ENCODE measurements around the gene SPAG16.

Gene SPAG16

DNA sequence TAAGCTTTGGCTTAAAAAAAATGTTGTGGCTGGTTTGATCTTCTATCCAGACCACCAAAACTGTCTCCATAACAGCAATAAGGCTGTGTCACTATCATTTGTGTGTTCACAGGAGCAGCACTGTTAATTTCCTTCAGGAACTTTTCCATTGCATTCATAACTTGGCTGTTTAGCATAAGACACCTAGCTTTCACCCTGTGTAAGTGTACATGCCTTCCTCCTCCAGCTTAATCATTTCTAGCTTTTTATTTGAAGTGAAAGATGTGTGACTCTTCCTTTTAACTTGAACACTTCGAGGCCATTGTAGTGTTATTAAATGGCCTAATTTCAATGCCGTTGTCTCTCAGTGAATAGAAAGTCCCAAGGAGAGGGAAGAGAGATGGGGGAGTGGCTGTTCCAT lies 773.7 kb downstream of the SPAG16 start:
- TF ChIP-seq SIN3A (IDR thresholded peaks at IDR 0.05; ENCODE audit: borderline replicate concordance, insufficient read depth, low read length) = no peak
- no peak for TF ChIP-seq TAF1 (IDR thresholded peaks at IDR 0.05; ENCODE audit: borderline replicate concordance, insufficient read depth, low read length)
- TF ChIP-seq POLR2AphosphoS5 (IDR thresholded peaks at IDR 0.05; ENCODE audit: low read depth, low read length) = no peak
- no peak for TF ChIP-seq FOXP2 (optimal IDR thresholded peaks at IDR 0.05; ENCODE audit: borderline replicate concordance, extremely low read depth, extremely low read length, insufficient read depth)
- TF ChIP-seq, protein P1, sequence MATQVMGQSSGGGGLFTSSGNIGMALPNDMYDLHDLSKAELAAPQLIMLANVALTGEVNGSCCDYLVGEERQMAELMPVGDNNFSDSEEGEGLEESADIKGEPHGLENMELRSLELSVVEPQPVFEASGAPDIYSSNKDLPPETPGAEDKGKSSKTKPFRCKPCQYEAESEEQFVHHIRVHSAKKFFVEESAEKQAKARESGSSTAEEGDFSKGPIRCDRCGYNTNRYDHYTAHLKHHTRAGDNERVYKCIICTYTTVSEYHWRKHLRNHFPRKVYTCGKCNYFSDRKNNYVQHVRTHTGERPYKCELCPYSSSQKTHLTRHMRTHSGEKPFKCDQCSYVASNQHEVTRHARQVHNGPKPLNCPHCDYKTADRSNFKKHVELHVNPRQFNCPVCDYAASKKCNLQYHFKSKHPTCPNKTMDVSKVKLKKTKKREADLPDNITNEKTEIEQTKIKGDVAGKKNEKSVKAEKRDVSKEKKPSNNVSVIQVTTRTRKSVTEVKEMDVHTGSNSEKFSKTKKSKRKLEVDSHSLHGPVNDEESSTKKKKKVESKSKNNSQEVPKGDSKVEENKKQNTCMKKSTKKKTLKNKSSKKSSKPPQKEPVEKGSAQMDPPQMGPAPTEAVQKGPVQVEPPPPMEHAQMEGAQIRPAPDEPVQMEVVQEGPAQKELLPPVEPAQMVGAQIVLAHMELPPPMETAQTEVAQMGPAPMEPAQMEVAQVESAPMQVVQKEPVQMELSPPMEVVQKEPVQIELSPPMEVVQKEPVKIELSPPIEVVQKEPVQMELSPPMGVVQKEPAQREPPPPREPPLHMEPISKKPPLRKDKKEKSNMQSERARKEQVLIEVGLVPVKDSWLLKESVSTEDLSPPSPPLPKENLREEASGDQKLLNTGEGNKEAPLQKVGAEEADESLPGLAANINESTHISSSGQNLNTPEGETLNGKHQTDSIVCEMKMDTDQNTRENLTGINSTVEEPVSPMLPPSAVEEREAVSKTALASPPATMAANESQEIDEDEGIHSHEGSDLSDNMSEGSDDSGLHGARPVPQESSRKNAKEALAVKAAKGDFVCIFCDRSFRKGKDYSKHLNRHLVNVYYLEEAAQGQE (IDR thresholded peaks at IDR 0.05; ENCODE audit: insufficient read depth in 1 of 2, low read depth in 2 of 2, low read length in 2 of 2) = no peak

DNA sequence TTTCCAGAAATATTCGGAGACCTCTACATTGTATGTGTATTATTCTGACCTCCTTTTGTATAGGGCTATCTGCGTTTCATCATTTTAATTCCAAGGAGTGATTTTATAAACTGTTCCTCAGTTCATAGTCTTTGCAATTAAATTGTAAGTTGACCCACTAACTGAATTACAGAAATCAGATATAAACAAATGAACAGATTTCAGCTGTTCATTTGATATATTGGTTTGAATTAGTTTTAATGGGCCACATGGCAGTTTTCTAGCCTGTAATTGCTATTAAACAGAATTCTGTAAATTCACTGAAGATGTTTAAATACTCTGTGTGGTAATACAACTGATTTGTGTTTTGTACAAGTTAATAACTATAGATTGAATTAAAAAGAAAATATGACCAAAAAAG lies 780.2 kb downstream of the SPAG16 start:
- no peak for TF ChIP-seq POLR2AphosphoS5 (IDR thresholded peaks at IDR 0.05; ENCODE audit: low read depth, low read length)
- no peak for TF ChIP-seq SIN3A (IDR thresholded peaks at IDR 0.05; ENCODE audit: borderline replicate concordance, insufficient read depth, low read length)
- TF ChIP-seq FOXP2 (optimal IDR thresholded peaks at IDR 0.05; ENCODE audit: borderline replicate concordance, extremely low read depth, extremely low read length, insufficient read depth) = no peak
- TF ChIP-seq, protein P1 (IDR thresholded peaks at IDR 0.05; ENCODE audit: insufficient read depth in 1 of 2, low read depth in 2 of 2, low read length in 2 of 2) = no peak
- TF ChIP-seq TAF1 (IDR thresholded peaks at IDR 0.05; ENCODE audit: borderline replicate concordance, insufficient read depth, low read length) = no peak

DNA sequence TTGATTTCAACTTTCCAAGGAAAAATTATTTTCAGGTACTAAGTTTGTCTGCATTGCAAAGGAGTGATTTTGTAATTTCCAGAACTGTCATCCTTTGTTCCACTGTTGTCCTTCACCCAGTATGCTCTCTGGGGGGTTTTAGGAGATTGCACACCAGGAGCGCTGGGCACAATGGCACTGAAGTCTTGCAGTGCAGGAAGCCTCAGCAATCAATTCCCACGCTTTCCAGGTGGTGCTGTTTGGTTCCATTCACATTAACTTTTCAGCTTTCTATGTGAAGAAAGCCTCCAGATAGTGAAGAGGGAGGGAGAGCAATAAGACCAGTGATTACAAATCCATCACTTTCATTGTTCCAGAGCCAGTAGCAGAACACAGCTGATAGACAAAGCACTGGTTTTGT lies 782.6 kb downstream of the SPAG16 start:
- no peak for TF ChIP-seq POLR2AphosphoS5 (IDR thresholded peaks at IDR 0.05; ENCODE audit: low read depth, low read length)
- TF ChIP-seq FOXP2 (optimal IDR thresholded peaks at IDR 0.05; ENCODE audit: borderline replicate concordance, extremely low read depth, extremely low read length, insufficient read depth) = no peak
- TF ChIP-seq SIN3A (IDR thresholded peaks at IDR 0.05; ENCODE audit: borderline replicate concordance, insufficient read depth, low read length) = no peak
- TF ChIP-seq TAF1 (IDR thresholded peaks at IDR 0.05; ENCODE audit: borderline replicate concordance, insufficient read depth, low read length) = no peak

DNA sequence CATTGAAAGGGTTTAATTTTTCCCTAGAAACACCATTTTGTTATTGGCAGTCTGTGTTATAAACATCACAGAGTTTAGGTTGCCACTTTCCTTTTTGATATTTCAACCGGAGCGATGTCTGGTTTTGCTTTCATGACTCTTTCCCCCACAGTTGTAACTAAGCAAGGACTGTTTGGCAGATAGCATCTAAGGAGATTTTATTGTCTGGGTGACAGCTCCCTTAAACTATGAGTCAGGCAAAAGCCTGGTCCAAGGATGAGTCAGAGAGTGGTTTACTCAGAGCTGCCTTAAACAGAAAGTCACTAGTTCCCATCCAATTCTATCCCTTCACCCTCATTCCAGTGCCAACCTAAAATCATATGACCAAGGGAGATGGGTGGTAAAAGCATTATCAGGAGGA lies 785.0 kb downstream of the SPAG16 start:
- TF ChIP-seq TAF1 (IDR thresholded peaks at IDR 0.05; ENCODE audit: borderline replicate concordance, insufficient read depth, low read length) = no peak
- TF ChIP-seq FOXP2 (optimal IDR thresholded peaks at IDR 0.05; ENCODE audit: borderline replicate concordance, extremely low read depth, extremely low read length, insufficient read depth) = no peak
- TF ChIP-seq, protein P1 (IDR thresholded peaks at IDR 0.05; ENCODE audit: insufficient read depth in 1 of 2, low read depth in 2 of 2, low read length in 2 of 2) = no peak
- no peak for TF ChIP-seq POLR2AphosphoS5 (IDR thresholded peaks at IDR 0.05; ENCODE audit: low read depth, low read length)
- no peak for TF ChIP-seq SIN3A (IDR thresholded peaks at IDR 0.05; ENCODE audit: borderline replicate concordance, insufficient read depth, low read length)

DNA sequence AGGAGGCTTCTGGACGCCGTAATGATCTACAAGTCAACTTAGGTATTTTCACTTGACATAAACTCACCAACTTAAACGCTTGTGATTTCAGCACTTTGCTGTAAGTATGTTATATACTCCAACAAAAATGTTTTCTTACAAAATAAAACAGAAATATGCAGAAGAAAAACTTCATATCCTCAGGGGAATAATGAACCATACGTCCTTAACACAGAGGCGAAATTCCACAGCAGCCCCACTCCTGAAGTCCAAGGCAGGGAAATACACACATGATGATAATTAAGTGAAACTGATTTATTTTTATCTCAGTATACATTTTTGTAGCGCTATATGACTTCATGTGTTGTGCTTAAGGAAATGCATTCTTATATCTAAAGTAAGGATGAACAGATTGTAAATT lies 791.2 kb downstream of the SPAG16 start:
- no peak for TF ChIP-seq FOXP2 (optimal IDR thresholded peaks at IDR 0.05; ENCODE audit: borderline replicate concordance, extremely low read depth, extremely low read length, insufficient read depth)
- TF ChIP-seq POLR2AphosphoS5 (IDR thresholded peaks at IDR 0.05; ENCODE audit: low read depth, low read length) = no peak
- TF ChIP-seq TAF1 (IDR thresholded peaks at IDR 0.05; ENCODE audit: borderline replicate concordance, insufficient read depth, low read length) = no peak
- TF ChIP-seq, protein P1 (IDR thresholded peaks at IDR 0.05; ENCODE audit: insufficient read depth in 1 of 2, low read depth in 2 of 2, low read length in 2 of 2) = no peak
- TF ChIP-seq SIN3A (IDR thresholded peaks at IDR 0.05; ENCODE audit: borderline replicate concordance, insufficient read depth, low read length) = no peak
